B cell (primary cell): ENCODE measurements around the gene F12. TPM values are rescaled to one million over a fixed set of nuclear protein-coding genes. Genes with fewer than 3 reads are reported as not detected.

Source experiments
- ATAC-seq: fragments of 200-7000 bp; cut with Tn5 transposase; one replicate; pipeline ENCODE4 v1.10.0; 2021; ENCODE audit warnings: low read depth, mild to moderate bottlenecking, moderate number of reproducible peaks, moderate library complexity
- CTCF ChIA-PET: fragments of 350-600 bp; sonication (Branson Sonifier 250); formaldehyde crosslinking; loops from one replicate; lab custom pipeline; 2021; ENCODE audit warnings: antibody characterized with exemption, inconsistent platforms; lab: Charles Lee
- POLR2A ChIA-PET: fragments of 350-600 bp; sonication (Branson Sonifier 250); formaldehyde crosslinking; loops from one replicate; lab custom pipeline; 2021; ENCODE audit warnings: antibody characterized with exemption; lab: Charles Lee
- DNase-seq: peaks from one replicate; pipeline ENCODE4 v3.0.0; 2013
- H2AFZ ChIP-seq: 2 replicates; pipeline ENCODE4 v1.6.1; 2012; ENCODE audit warnings: mild to moderate bottlenecking, low read depth, low read length; ENCODE audit not compliant: insufficient read depth, poor library complexity, severe bottlenecking
- H3K27ac ChIP-seq, 2 donors: 1 replicate in 1 of 2; 2 replicates in 1 of 2; pipeline ENCODE4 v1.5.1; 2012 to 2013; ENCODE audit warnings: low read length in 2 of 2, mild to moderate bottlenecking in 2 of 2, moderate library complexity in 1 of 2
- H3K27me3 ChIP-seq, 4 experiments: fragments of 200-600 bp in 1 of 4; sonication (generic) in 1 of 4; replicated peaks in 1 of 4; 1 replicate in 2 of 4; 2 replicates in 2 of 4; pipeline versions ENCODE4 v1.6.1 to v1.7.0; 2013 to 2016; ENCODE audit warnings: low read length in 3 of 4, mild to moderate bottlenecking in 2 of 4, mixed read lengths in 1 of 4, moderate library complexity in 1 of 4; ENCODE audit not compliant: insufficient read depth in 4 of 4, control insufficient read depth in 3 of 4; ENCODE audit errors: control extremely low read depth in 1 of 4
- H3K36me3 ChIP-seq, 2 experiments: replicated peaks in 1 of 2; 1 replicate in 1 of 2; 2 replicates in 1 of 2; pipeline versions ENCODE4 v1.6.1 to v1.7.1; 2013; ENCODE audit warnings: low read length in 1 of 2; ENCODE audit not compliant: insufficient read depth in 2 of 2, control insufficient read depth in 1 of 2; ENCODE audit errors: control extremely low read depth in 1 of 2, extremely low read depth in 1 of 2
- H3K4me1 ChIP-seq, 2 donors: fragments of 200-600 bp in 1 of 2; sonication (generic) in 1 of 2; 1 replicate in 1 of 2; 2 replicates in 1 of 2; pipeline versions ENCODE4 v1.5.1 to v1.6.1; 2013 to 2017; ENCODE audit warnings: low read length in 2 of 2; ENCODE audit not compliant: control insufficient read depth in 2 of 2, insufficient read depth in 2 of 2
- H3K4me2 ChIP-seq: replicated peaks from 2 replicates; pipeline ENCODE3; 2012; ENCODE audit warnings: mild to moderate bottlenecking, low read depth, low read length; ENCODE audit not compliant: poor library complexity, severe bottlenecking
- H3K4me3 ChIP-seq, 5 experiments: fragments of 200-600 bp in 1 of 5; sonication (generic) in 1 of 5; 1 replicate in 3 of 5; 2 replicates in 2 of 5; pipeline versions ENCODE4 v1.5.1 to v1.7.0; 2011 to 2016; ENCODE audit warnings: low read length in 4 of 5, mild to moderate bottlenecking in 4 of 5, low read depth in 2 of 5, control low read depth in 1 of 5, moderate library complexity in 1 of 5; ENCODE audit not compliant: insufficient read depth in 1 of 5; ENCODE audit errors: control extremely low read depth in 1 of 5, extremely low read depth in 1 of 5
- H3K79me2 ChIP-seq: fragments of 200-600 bp; sonication (generic); one replicate; pipeline ENCODE4 v1.6.0; 2016; ENCODE audit warnings: low read length; ENCODE audit not compliant: control insufficient read depth, insufficient read depth
- H3K9ac ChIP-seq: fragments of 200-600 bp; sonication (generic); 2 replicates; pipeline ENCODE4 v1.6.1; 2017; ENCODE audit warnings: mild to moderate bottlenecking, low read length, moderate library complexity
- H3K9me3 ChIP-seq, 3 donors: one replicate each; pipeline versions ENCODE4 v1.6.1 to v1.7.1; 2013; ENCODE audit warnings: low read length in 2 of 3; ENCODE audit not compliant: control insufficient read depth in 2 of 3, insufficient read depth in 1 of 3; ENCODE audit errors: control extremely low read depth in 1 of 3
- H4K20me1 ChIP-seq: 2 replicates; pipeline ENCODE4 v1.6.0; 2012; ENCODE audit warnings: mild to moderate bottlenecking, low read length; ENCODE audit not compliant: insufficient read depth, control insufficient read depth, poor library complexity, severe bottlenecking
- H3K27ac Mint-ChIP-seq: one replicate; pipeline ENCODE4 v1.8.0; 2021; ENCODE audit warnings: mixed read lengths
- H3K27me3 Mint-ChIP-seq: one replicate; pipeline ENCODE4 v1.8.0; 2021; ENCODE audit warnings: mixed read lengths
- H3K4me1 Mint-ChIP-seq: one replicate; pipeline ENCODE4 v1.8.0; 2021; ENCODE audit warnings: mixed read lengths
- H3K4me3 Mint-ChIP-seq: one replicate; pipeline ENCODE4 v1.8.0; 2021; ENCODE audit warnings: mixed read lengths
- H3K9me3 Mint-ChIP-seq: one replicate; pipeline ENCODE4 v1.8.0; 2022; ENCODE audit warnings: mixed read lengths; ENCODE audit not compliant: insufficient read depth
- EZH2 ChIP-seq: IDR thresholded peaks from 2 replicates; pipeline ENCODE4 v1.6.1; 2012; ENCODE audit warnings: borderline replicate concordance, low read depth, mild to moderate bottlenecking, moderate library complexity, low read length; ENCODE audit not compliant: insufficient read depth, poor library complexity, severe bottlenecking
- WGBS: methylation state at CpG from one replicate; pipeline ENCODE4 v1.1.5; 2013; ENCODE audit warnings: missing lambda C conversion rate; ENCODE audit not compliant: insufficient coverage; 5-methylcytosine and 5-hydroxymethylcytosine counted together
- intact Hi-C: fragments of 100-400 bp; cut with micrococcal nuclease; formaldehyde crosslinking; loops from one replicate; pipeline ENCODE4 v1.10.0; 2022
- polyA plus RNA-seq: library from polyadenylated mRNA; depleted of rRNA; stranded (reverse); fragments of >200 nt; gene quantifications from 2 replicates; pipeline ENCODE4 v1.2.3, GENCODE V29; 2012
- total RNA-seq, 2 donors: library from RNA; stranded (reverse); fragments of 120-200 nt in 1 of 2; gene quantifications; 1 replicate in 1 of 2; 2 replicates in 1 of 2; pipeline versions ENCODE4 v1.2.3 to v1.2.4, GENCODE V29; 2013 to 2022
- TF ChIP-seq, protein P1 (sequence below): fragments of 200-600 bp; IDR thresholded peaks from one replicate; pipeline ENCODE4 v1.8.0; 2022; ENCODE audit warnings: antibody characterized with exemption, mild to moderate bottlenecking

F12 gene
- total and polyA plus RNA-seq, 2 donors (not counting 1 experiment from before 2014, with no cell fraction given) = 3.1 TPM; not detected in 1

DNA sequence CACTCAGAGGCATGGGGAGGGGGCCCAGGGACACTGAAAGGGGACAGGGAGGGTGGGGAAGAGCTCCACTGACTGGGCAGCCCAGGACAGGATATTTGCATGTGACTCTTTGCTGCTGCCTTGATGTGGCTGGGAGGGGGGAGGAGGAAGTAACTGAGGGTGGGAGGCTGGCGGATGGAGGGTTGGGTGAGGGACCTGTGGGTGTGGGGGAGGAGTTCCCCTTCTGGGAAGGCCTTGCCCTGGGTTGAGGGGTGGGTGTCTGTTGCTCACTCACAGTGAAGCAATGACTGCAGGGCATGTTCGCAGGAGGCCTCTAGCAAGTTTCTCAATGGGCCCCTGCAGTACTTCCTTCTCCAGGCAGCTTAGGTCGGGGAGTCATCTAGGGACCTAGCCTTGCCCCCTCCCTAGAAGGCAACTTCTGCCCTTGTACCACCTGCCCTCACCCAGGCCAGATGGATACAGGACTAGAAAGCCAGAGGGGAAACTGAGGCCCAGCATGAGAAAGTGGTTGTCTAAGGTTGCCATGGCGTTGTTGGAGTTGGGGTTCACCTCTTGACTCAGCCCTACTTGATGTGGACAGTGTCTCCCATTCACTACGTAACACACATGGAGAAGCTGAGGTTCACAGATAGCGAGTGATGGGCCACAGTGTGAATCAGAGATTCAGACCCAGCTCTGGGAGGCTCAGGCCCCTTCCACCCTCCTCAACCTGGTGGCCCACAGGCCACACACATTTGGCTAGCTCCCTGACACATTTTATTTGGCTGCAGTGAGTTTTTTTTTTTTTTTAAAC is 20.1 kb upstream of the F12 start:
- peaks cover 60% of the 10 kb centered on the region for H3K79me2 ChIP-seq
- peaks cover 67% of the 10 kb centered on the region for H4K20me1 ChIP-seq
- no peak for TF ChIP-seq EZH2
- TF ChIP-seq, protein P1, sequence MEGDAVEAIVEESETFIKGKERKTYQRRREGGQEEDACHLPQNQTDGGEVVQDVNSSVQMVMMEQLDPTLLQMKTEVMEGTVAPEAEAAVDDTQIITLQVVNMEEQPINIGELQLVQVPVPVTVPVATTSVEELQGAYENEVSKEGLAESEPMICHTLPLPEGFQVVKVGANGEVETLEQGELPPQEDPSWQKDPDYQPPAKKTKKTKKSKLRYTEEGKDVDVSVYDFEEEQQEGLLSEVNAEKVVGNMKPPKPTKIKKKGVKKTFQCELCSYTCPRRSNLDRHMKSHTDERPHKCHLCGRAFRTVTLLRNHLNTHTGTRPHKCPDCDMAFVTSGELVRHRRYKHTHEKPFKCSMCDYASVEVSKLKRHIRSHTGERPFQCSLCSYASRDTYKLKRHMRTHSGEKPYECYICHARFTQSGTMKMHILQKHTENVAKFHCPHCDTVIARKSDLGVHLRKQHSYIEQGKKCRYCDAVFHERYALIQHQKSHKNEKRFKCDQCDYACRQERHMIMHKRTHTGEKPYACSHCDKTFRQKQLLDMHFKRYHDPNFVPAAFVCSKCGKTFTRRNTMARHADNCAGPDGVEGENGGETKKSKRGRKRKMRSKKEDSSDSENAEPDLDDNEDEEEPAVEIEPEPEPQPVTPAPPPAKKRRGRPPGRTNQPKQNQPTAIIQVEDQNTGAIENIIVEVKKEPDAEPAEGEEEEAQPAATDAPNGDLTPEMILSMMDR = no peak
- no peak overlapping the region for H2AFZ ChIP-seq
- ChIA-PET CTCF (interaction anchor here (0.7 to 12.4 kb wide), 5 partner anchors 14 to 77 kb away, joined by 3 to 152 read pairs (median 137); partner anchors contain the start of gene PRR7), POLR2A (interaction anchor here (0.7 to 6.8 kb wide), 6 partner anchors 8 to 175 kb away, joined by 3 to 103 read pairs (median 18); partner anchors contain the start of gene PRR7)
- peaks cover 0 to 57% of the 10 kb centered on the region in 2 experiments for H3K36me3 ChIP-seq
- peaks cover 71 to 84% of the 10 kb centered on the region in 2 donors for H3K4me1 ChIP-seq
- H3K9me3 Mint-ChIP-seq = no peaks in the 10 kb centered on the region
- peak overlapping the region; percentile 94 for H3K4me3 Mint-ChIP-seq
- H3K27me3 ChIP-seq = no peaks in the 10 kb centered on the region
- H3K9ac ChIP-seq = peak overlapping the region; percentile 82
- WGBS = 27% methylated on average over 5 of the region's 6 CpGs
- H3K4me2 ChIP-seq = peak overlapping the region; percentile 90
- H3K9me3 ChIP-seq = no peaks in the 10 kb centered on the region
- no peaks in the 10 kb centered on the region for H3K27me3 Mint-ChIP-seq
- peaks cover 75% of the 10 kb centered on the region for H3K4me1 Mint-ChIP-seq
- H3K27ac Mint-ChIP-seq = peak overlapping the region; percentile 97
- peak; percentile 6 for ATAC-seq
- H3K27ac ChIP-seq = peak overlapping the region; percentile 92 to 96
- peak; percentile 82 for DNase-seq
- peak overlapping the region; percentile 35 to 81 (median 74) for H3K4me3 ChIP-seq
- intact Hi-C loops = loop anchor here (5.0 kb wide), 1 partner anchor 887 kb away; no protein-coding TSS in a partner anchor
